Germinal center (tissue), 1 donor: Measurements from ENCODE around the gene CLRN2.

Source experiments
- DNase-seq: peaks from one replicate; pipeline ENCODE4 v3.0.0; 2012; ENCODE audit warnings: mixed read lengths, low spot score

CLRN2 gene, protein sequence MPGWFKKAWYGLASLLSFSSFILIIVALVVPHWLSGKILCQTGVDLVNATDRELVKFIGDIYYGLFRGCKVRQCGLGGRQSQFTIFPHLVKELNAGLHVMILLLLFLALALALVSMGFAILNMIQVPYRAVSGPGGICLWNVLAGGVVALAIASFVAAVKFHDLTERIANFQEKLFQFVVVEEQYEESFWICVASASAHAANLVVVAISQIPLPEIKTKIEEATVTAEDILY

DNA sequence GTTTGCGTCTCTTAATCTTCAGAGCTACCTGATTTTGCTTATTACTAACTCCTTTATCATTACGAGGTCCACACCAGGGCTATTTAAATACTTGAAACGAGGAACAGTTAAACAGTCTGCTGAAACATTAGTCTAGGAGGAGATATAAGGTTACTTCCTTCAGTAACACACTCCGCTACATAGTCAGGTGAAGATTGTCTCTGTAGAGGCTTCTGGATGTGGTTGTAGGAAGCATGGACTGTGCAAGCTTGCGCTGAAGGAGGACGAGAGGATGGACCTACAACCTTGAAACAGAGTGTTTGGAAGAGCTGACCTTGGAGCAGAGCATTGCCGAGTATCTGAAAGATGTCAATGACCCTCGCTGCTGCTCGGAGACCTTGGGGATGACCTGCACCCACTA is at the start of gene CLRN2:
CLRN2 (plus strand) TSS at position 301 of the 400 bp plus-strand sequence. CDS start 102 bp downstream, outside the sequence.
- no peak for DNase-seq

DNA sequence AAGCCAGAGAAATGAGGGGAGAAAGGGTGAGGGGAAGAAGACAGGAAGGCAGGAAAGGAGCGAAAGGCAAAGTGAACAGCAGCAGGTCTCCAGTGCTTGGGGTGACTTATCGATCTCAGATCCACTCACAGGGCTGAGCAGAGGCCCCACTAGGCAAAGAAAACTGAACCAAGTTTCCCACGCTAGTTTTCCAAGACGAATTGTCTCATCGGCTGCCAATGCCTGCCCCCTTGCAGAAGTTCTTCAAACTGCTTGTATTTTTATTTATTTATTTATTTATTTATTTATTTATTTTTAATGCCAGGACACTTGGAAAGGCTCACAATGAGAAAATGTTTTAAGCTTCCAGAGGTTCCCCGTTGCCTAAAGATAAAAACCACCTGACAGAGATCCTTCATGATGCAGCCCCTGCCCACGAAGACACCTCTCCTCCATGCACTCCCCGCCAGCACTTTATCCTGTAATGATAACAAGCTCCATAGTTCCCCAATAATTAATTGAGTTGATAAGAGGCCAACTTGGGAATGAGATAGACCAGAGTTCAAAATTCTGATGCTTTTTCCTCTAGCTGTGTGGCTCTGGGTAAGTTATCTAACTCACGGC is 46.2 kb upstream of the CLRN2 start:
- DNase-seq, result no peak

DNA sequence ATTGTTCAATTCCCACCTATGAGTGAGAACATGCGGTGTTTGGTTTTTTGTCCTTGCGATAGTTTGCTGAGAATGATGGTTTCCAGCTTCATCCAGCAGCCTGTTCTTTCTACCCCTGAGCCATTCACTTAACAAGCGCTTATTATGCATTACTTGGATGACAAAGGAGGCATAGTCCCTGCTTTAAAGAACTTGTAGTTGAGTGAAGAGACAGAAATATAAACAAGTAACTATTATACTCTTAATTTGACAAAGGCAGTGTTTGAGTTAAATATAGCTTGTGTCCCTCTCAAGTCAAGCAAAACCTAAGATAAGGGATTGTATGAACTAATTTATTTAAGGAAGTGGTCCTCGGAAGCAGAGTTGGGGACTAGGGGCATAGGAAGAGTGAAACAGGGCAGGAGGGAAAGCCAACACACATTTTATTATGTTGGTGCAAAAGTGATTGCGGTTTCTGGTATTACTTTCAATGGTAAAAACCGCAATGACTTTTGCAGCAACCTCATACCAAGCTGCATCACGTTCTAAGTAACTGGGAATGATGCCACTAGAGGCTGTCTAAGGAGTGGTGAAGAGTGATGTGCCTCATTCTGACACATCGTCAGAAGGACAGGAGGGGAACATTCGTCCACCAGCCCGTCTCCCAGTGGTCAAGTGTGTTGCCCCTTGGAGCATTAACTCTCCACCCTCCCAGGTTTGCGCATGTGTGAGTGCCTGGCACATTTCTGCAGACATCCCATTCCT is 44.9 kb upstream of the CLRN2 start:
- DNase-seq, result no peak

DNA sequence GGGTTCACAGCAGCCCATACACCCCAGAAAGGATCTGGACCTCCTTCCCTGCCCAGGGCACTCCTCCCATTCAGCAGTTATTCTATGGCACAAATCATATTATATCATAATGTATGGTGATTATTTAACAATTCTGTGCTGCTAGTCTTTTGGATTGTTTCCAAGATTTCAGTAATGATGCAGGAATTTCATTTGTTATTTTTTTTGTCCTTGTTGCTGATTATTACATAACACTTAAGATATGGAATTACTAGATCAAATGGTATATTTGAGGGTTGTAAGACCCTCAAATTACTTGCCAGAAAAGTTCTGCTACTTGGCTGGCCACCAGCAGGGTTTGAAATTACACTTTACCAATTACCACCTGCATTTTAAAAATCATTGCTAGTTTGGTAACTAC is 39.5 kb upstream of the CLRN2 start:
- DNase-seq, result no peak

DNA sequence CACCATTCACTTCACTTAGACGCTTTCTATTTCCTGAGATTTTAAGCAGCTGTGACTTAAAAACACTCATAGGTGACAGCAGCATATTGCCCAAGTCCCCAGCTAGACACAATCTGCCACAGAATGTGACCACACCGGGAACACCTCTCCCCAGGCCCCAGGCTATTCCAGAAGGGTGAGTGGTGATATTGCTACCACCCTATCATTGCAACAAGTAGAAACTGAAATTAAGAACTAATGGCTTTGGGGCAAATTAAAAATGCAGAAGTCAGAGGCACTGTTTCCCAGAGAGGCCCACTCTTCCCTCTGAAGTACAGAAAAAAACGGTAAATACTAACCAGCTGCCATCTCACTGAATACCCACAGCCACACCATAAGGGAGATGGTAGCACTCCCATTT is 38.1 kb upstream of the CLRN2 start:
- no peak for DNase-seq

DNA sequence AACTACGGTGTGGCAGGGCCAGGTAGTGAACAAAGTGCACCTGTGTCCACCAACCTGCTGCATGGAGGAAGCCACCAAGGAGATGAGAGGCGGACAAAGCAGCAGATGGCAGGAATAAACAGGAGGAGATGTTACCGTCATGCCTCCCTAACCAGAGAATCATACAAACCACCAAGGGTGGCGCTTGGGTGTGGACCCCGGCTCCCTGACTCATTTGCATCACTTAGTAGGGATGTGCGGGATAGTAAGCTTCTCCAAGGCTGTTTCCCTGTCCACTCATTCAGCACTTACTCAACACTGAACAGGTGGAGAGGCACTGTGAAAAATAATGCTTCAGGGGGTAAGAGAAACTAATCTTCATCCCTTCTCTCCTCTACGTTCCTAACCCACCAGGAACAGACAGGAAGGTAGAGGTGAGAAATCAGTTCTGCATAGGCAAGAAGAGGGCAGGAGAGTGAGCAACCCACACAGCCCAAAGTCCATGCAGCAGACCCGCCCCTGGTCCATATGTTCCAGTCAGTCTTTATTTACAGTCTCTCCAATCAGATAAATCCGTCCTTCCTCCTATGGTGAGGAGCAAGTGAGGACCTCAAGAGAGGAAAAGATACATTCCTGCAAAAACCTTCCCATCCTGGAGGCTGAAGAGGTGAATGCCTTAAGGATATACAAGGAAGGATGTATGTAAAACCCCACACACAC is 37.0 kb upstream of the CLRN2 start:
- DNase-seq, result no peak

DNA sequence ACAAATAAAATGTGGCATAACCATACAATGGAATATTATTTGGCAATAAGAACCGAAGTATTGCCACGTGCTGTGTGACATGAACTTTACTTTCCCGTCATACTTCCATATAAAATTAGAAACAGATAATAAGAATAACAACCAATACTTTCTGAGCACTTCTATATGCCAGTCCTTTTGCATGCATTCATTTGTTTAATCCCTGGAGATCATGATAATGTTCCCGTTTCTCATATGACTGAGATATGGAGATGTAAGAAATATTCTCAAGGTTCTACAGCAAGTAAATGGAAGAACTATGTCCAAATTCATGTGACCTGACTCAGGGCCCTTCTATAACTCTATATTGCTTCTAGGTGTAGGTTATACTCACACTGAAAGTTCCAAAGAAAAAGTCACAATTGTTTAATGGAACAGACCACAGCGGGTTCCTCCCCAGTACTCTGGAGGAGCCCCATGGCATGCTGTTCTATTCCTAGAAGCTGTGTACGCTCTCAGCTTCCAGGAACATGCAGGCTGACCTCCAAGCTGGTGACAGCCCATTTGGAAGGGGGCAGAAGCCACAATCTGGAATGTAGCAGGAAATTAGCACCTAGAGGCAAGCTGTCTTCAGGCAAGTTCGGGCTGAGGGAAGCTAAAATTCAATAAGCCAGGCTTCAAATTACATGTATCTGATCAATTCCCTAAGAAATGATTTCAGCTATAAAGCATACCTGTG is 34.6 kb upstream of the CLRN2 start:
- DNase-seq, result no peak

DNA sequence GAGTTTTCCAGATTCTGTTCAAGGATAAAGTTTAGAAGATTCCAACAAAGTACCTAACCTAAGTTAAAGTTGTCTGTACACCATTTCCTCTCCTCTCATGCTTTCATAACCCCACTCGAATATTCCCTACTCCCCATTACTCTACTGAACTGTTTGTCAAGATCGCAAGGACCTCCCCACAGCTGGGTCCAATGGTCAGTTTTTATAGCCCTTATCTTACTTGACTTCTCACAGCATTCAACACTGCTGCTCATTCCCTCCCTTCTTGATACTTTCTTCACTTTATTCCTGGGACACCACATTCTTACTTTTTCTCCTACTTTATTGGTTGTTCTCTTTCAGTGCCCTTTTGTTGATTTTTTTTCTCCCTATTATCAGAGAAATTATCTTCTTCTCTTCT is 34.0 kb upstream of the CLRN2 start:
- DNase-seq, result no peak

DNA sequence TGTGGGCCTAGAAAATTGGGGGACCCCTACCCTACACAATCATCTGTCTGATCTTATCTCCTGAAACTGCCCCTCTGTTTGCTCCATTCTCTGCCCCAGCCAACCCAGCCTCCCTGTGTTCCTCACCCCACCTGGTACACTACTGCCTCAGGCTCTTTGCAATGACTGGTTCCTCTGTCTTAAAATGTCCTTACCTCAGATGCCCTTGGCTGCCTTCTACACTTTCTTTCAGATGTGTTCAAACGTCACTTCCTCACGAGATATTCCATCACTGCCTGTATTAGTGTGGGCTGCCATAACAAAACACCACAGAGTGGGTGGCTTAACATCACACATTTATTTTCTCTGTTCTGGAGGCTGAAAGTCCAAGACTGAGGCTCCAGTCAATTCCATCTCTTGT is 32.2 kb upstream of the CLRN2 start:
- DNase-seq, result no peak

DNA sequence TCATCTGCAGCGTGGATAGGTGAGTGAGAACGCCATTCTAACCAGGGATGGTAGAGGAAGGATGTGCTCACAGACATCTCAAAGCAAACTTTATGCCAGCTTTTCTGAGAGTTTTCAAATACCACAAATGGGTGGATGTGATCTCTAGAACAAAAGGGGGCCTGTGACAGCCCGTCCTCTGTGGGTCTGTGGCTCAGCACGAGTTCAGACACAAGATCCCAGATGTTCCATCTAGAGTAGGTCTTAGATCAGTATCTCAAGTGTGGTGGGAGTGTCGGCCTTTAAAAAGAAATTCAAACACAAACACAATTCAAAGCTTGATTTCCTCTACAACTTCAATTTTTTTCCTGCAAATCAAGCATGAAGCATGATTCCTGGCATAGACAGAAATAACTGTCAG is 25.8 kb upstream of the CLRN2 start:
- DNase-seq, result no peak

DNA sequence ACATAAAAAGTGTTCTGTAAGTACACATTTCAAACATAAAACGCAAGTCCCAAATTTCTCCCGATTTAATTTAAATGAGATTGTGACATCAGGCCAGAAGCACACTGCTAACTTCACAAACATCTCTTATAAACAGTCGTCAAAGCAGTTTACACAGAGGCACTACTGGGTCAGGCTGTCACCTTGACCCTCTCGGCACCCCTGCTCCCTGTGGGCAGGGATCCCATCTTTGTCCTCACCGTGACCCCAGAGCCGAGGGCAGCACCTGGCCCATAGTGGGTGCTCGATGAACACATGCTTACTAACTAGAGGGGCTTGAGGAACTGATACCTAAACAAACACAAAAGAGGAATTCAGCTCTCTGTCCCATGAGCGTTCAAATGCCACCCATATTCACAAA is 25.2 kb upstream of the CLRN2 start:
- no peak for DNase-seq

DNA sequence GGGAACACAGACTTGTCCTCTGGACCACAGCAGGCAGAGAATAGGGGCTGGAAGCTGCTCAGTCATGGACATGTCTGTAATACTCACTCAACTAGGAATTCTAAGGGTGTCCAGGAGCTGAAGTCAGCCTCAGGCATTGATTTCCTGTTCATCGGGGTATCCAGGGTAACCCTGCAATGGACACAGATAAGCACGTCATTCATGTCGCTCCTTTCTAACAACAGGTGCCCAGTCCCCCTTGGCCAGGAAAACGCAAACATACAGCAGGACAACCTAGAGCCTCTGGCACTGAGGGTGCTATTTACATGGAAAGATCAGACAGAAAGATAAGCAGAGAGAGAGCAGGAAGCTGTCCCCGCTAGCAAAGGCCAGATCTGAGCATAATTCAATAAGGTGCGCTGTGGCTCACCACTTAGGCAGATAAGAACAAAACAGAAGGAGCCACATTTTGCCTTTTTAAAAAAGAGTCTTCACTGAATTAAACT is 24.3 kb upstream of the CLRN2 start:
- DNase-seq, result no peak

DNA sequence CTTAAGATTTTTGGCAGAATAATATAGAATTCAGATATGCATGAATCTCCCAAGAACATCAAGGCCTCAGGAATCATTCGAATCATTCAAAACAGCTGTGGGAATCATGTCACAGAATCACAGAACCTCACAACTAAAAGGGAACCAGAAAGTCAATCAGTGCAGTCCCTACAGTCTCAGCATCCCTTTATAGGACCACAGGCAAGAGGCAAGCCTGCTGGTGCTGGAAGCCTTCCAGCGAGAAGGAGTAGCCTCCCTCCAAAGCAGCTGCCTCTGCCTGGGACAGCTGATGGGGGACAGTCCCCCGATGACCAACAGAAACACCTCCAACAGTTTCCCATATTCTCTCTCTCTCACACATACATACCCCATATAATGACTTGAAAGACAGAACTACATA is 23.8 kb upstream of the CLRN2 start:
- DNase-seq, result no peak

DNA sequence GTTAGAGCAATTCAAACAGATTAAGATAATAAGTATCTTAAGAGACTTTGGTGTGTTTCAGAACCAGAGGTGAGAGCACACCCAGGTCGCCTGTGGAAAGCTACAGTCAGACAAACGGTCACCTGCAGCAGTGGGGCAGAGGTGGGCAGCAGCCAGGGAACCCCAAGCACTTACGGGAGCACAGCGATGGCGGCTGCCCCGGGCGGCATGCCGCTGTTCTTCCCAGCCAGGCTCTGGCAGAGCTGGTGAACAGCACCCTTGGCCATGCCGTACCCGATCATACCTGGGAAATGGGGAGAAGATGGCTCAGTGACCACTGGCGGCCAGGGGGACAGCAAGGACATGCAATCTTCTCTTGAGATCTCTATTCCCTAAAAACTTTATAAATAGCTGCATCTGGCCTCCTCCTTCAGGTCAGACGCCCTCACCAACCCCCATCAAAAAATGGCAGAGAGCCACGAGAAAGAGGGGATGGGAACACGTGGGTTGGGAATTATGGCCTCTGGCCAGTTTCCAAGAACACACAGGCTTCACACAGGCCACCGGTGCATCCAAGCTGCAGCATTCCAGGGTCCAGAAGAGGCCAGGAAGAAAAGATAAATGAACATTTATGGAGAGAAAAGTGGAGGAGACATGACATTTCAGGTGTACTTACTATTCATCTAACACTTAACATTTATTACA is 22.8 kb upstream of the CLRN2 start:
- DNase-seq, result no peak

DNA sequence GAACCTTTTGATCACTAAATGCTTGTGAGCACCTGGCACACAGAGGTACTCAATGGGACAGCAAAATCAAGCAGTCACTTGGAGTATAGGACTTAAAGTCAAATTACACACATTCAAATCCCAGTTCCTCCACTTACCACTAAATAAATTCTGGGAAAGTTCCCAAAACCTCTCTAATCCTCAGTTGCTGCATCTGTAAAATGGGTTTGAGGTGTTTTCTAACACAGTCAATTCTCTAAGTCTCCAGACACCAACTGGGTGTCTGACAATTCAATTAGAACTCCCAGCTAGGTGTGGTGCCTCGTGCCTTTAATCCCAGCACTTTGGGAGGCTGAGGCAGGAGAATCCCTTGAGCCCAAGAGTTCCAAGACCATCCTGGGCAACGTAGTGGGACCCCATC is 22.1 kb upstream of the CLRN2 start:
- DNase-seq, result no peak

DNA sequence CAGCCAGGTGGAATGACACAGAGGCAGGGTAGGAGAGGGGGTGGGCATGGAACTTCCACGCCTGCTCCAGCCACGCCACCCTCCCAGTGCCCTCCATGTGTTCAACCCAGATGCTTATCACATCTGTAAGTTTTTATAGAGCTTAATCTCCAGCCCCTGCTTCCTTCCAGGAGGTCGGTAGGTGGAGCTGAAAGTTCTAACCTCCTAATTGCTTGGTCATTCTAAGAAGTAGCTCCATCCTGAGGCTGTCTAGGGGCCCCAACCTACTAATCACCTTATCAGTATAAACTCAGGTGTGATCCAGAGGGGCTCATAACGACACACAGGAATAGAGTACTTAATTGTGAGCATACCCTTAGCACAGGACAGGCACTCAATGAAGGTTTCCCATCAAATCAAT is 21.3 kb upstream of the CLRN2 start:
- no peak for DNase-seq

DNA sequence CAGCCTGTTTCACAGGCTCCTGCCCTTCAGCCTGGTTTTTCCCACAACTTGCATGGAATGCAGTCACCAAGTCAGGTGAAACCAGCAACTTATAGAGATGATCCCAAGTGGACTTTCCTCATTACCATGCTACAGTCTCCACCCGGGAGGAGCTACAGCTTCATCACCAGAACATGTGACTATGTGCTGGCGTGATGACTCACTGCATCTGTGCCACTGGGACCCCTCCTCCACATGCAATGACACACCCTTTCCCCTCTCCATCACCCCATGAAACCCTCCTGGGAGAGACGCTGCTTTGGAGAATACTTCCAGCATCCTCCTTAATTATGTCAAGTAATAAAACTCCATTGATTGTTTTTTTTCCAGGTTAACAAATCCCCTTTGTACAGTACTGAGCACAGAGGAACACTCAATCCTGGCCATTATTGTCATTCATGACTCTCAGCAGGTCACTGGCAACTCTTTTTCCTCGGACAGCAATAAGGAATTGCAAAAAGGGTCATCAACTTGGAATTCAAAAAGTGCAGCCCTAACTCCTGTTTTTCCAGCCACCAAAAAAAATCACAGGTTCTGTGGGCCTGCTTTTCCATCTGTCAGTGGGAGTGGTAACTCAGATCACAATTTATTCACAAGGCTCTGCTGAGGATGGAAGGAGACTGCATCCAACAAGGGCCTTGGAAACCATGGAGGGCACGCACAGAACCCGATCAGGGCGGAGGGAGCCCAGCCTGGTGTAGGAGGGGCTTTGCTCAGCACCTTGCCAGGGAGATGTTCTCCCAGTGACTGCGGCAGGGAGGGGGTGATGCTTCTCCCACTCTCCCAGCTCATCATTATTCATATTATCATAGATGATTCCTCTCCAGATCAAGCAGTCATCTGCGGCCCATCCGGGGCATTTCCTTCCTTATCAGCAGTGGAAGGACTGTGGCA is 20.4 kb upstream of the CLRN2 start:
- DNase-seq, result no peak

DNA sequence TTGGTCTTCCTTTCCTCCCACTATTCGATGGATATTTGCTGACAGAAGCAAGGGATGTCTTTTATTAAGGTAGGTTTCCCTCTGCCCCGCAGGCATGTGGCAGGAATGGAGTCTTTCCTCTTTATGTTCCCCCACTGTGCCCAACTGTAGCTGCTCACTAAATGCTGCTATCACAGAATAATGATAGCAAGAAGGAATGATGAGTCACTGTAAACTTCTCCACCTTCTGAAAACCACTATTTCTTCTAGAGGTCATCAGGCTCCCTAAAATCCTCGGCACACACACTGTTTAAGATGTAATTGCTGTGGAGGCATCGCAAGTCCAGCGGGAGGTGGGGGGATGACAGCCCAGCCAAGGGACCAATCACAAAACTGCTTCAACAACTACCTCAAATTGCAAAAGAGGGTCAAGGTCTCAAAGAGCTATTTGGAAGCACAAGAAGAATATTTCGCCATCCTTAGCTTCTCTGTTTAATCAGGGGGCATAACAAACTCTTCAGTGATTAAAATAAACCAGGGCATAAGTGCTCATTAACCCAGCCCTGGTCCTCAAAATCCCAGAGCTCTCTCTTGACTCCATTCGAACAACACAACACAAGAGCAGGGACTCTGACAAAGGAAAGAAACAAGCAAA is 17.0 kb upstream of the CLRN2 start:
- DNase-seq, result no peak

DNA sequence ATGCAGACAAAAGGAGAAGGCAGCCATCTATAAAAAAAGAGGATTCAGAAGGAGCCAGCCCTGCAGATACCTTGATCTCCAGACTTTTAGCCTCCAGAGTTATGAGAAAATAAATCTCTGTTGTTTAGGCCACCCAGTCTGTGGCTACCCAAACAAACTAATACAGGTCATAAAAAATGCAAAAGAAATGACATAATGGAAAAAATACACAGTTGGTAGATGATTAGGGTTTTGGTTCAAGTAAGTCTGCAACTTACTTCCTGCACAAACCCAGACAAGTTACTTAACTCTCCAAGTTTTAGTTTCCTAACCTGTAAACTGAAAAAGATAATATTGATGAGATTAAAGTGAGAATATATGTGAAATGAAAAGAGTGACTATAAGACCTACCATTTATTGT is 14.4 kb upstream of the CLRN2 start:
- DNase-seq, result no peak

DNA sequence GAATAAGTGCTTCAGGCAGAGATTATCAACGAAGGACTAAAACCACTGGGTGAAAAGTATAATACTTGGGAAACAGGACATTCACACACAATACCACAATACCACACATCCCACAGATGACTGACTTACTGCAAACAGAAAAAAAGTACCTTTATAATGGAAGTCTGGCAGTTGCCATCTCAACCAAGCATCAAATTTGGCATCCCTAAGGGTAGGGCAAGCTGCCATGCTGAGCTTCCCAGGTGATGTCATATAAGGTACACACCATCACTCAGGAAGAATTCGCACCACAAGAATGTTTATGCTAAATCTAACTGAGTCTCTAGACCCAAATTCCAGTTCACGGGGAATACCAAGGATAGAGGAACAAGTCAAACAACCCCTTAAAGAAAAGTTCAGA is 12.2 kb upstream of the CLRN2 start:
- DNase-seq, result no peak
